ENCODE results near the gene PTPRK.

DNA sequence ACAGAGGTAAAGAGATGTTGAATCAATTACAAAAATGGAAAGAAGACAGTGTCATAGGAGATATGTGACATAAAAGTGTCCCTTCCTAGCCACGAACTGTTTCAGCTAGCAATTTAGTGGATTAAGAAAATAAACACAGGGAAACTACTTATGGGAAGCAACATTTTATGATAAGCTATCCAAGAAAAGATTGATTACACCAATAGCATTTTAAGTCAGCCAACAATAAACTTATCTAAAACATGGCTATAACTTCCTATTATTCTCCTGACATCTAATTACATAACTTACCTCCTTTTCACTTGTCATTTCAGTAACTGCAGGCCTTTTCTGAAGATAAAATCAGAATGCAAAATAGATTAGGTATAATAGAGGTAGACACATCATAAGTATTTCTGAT is 111.4 kb downstream of the PTPRK start:
- TF ChIP-seq, protein P1, sequence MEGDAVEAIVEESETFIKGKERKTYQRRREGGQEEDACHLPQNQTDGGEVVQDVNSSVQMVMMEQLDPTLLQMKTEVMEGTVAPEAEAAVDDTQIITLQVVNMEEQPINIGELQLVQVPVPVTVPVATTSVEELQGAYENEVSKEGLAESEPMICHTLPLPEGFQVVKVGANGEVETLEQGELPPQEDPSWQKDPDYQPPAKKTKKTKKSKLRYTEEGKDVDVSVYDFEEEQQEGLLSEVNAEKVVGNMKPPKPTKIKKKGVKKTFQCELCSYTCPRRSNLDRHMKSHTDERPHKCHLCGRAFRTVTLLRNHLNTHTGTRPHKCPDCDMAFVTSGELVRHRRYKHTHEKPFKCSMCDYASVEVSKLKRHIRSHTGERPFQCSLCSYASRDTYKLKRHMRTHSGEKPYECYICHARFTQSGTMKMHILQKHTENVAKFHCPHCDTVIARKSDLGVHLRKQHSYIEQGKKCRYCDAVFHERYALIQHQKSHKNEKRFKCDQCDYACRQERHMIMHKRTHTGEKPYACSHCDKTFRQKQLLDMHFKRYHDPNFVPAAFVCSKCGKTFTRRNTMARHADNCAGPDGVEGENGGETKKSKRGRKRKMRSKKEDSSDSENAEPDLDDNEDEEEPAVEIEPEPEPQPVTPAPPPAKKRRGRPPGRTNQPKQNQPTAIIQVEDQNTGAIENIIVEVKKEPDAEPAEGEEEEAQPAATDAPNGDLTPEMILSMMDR (conservative IDR thresholded peaks at IDR 0.05 in 1 of 2, IDR thresholded peaks at IDR 0.05 in 1 of 2; ENCODE audit: low read depth in 1 of 2, low read length in 2 of 2), result no peak
- no peak for TF ChIP-seq EZH2 (IDR thresholded peaks at IDR 0.05; ENCODE audit: low read length, missing control alignments)

Measured in fibroblast of lung (primary cell).